GM20000 (cell line): ENCODE measurements around the gene CLSTN2.

ENCODE experiments used
- DNase-seq: peaks from one replicate; pipeline ENCODE4 v3.0.0; 2012; ENCODE audit warnings: low spot score
- TF ChIP-seq, protein P1 (sequence below): IDR thresholded peaks from 2 replicates; pipeline ENCODE4 v1.5.1; 2012; ENCODE audit warnings: mild to moderate bottlenecking, control low read depth; ENCODE audit errors: extremely low read depth, missing control alignments

CLSTN2 gene

GRCh38 chr3:140494970-140495369 is 560.0 kb downstream of the CLSTN2 start:
- TF ChIP-seq, protein P1, sequence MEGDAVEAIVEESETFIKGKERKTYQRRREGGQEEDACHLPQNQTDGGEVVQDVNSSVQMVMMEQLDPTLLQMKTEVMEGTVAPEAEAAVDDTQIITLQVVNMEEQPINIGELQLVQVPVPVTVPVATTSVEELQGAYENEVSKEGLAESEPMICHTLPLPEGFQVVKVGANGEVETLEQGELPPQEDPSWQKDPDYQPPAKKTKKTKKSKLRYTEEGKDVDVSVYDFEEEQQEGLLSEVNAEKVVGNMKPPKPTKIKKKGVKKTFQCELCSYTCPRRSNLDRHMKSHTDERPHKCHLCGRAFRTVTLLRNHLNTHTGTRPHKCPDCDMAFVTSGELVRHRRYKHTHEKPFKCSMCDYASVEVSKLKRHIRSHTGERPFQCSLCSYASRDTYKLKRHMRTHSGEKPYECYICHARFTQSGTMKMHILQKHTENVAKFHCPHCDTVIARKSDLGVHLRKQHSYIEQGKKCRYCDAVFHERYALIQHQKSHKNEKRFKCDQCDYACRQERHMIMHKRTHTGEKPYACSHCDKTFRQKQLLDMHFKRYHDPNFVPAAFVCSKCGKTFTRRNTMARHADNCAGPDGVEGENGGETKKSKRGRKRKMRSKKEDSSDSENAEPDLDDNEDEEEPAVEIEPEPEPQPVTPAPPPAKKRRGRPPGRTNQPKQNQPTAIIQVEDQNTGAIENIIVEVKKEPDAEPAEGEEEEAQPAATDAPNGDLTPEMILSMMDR, result no peak
- no peak for DNase-seq

DNA sequence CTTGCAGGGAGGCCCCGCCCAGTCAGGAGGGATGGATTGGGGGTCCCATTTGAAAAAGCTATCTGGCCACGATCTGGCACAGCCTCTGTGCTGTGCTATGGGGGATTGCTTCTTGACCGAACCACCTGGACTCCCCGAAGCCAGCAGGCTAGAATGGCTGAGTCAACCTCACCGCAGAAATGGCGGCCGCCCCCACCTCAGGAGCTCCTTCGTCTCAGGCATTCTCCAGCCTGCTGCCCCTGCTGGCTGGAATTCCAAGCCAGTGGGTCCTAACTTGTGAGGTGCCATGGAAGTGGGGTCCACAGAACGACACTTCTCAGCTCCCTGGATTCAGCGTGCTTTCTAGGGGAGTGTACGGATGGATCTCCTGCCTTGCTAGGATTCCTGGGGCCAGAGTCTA is 562.3 kb downstream of the CLSTN2 start:
- TF ChIP-seq, protein P1, result no peak

DNA sequence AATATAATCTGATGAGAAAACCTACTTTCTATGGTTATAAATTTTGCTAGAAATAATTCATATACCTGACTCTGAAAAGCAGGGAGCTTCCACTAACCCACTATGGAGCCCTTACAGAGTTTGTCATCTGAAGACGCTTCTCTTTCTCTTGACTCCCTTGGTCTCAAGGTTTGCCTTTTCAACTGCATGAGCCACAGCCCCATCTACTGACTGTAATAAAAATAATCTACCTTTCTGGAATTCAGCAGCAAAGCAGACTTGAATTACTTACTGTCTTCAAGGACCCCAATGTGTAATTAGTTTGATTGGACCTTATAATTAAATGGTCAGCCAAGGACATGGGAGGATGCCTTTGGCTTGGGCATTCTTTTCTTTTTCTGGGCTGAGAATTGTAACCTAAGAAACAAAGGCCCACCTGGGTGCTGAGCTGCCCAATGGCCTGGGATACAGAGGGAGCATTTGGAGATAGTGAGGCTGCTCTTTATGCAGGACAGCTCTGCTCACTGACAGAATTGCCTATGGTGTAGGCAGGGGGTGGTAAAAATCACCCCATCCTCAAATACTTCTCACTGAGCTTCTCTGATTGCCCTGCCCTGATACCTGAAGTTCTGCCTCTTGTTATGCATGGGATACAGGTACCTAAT is 564.3 kb downstream of the CLSTN2 start:
- no peak for DNase-seq
- TF ChIP-seq, protein P1, result no peak

More for the DNA sequence above, 562.3 kb downstream of the CLSTN2 start:
- no peak for DNase-seq

- TF ChIP-seq, protein P1, result no peak
- no peak for DNase-seq
Observed at GRCh38 chr3:140500473-140500872, 565.5 kb downstream of the CLSTN2 start.

DNA sequence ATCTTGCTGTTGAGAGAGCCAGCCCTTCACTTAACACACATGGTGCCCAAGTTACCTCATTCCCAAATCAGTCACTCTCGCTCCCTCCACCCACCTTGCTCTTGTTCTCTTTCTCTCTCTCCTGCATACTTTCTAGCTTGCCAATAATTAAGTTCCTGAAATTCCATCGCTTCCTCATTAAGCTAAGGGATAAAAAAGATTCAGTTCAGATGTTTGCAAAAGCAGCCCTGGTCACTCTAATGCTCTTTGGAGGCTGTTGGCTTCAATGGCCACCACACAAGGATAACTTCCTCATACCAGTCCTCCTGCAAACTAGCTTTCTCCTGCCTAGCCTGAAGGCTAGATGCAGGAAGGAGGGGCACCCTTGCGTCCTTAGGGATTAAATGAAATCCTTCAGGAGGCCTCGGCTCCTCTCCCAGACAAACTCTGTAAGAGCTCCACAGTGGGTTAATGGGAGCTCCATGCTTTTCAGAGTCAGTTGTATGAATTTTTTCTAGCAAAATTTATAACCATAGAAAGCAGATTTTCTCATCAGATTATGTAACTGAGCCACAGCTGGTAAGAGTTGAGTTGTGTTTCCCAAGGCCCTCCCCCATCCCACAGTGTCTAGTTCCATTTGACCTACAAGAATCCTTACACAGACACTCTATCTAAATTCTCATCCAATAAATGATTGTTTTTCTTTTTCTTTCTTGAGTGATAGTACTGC is 566.2 kb downstream of the CLSTN2 start:
- TF ChIP-seq, protein P1, result no peak
- no peak for DNase-seq

- TF ChIP-seq, protein P1, result no peak
- no peak for DNase-seq
Observed at GRCh38 chr3:140501770-140502364, 566.9 kb downstream of the CLSTN2 start.

- peak; percentile 48 for DNase-seq
Observed at GRCh38 chr3:140505213-140505612, 570.2 kb downstream of the CLSTN2 start.

More at GRCh38 chr3:140505213-140505612, 570.2 kb downstream of the CLSTN2 start:
- TF ChIP-seq, protein P1, result no peak
